H1 (cell line): ENCODE results near the gene PSMC1. TPM values are rescaled to one million over a fixed set of nuclear protein-coding genes. Genes with fewer than 3 reads are reported as not detected.

Experiments
- ASH2L ChIP-seq: fragments of 200-600, 300-600 bp; sonication (generic); IDR thresholded peaks from one replicate; pipeline ENCODE4 v1.7.1; 2017; ENCODE audit warnings: low read length
- ATF3 ChIP-seq: IDR thresholded peaks from 2 replicates; pipeline ENCODE4 v1.6.1; 2011; ENCODE audit warnings: low read depth, mild to moderate bottlenecking, low read length; ENCODE audit not compliant: insufficient read depth
- polyA plus RNA-seq, 7 experiments: library from polyadenylated mRNA; depleted of rRNA in 3 of 7; stranded (reverse) in 5 of 7; unstranded in 2 of 7; fragments of >200 nt in 5 of 7; fragments of 200-250 nt in 2 of 7; gene quantifications; 1 replicate in 5 of 7; 2 replicates in 1 of 7; 4 replicates in 1 of 7; pipeline versions ENCODE4 v1.2.1 to v1.2.3, GENCODE V29; 2011 to 2013; ENCODE audit warnings: missing spikeins in 2 of 7, mixed read lengths in 2 of 7
- total RNA-seq: library from RNA; stranded (reverse); fragmentation: NEBNext Ultra II Directional; extraction: Animal tissue kit (Norgen Biotek cat#: 25700); gene quantifications from 2 replicates; pipeline ENCODE4 v1.2.1, GENCODE V29; 2021

The PSMC1 gene
- total and polyA plus RNA-seq, 2 of the 8 experiments (the other 6 are each of a cell fraction or from before 2014, with no cell fraction given), result 46.2 to 99.6 TPM

GRCh38 chr14:90263748-90264449, 7.5 kb downstream of the PSMC1 start (continued):
- no peak for TF ChIP-seq ASH2L
- TF ChIP-seq ATF3, result no peak
